Activated B cell treated with CpG ODN at 0.5 μM for 24 hours (primary cell): ENCODE data around the gene GARNL3. TPM values are rescaled to one million over a fixed set of nuclear protein-coding genes. Genes with fewer than 3 reads are reported as not detected.

Experiments
- ATAC-seq: fragments of 200-7000 bp; cut with Tn5 transposase; one replicate; pipeline ENCODE4 v1.10.0; 2021; ENCODE audit warnings: low read depth, mild to moderate bottlenecking, moderate library complexity
- CTCF ChIA-PET: fragments of 350-600 bp; sonication (Branson Sonifier 250); formaldehyde crosslinking; loops from one replicate; lab custom pipeline; 2021; ENCODE audit warnings: antibody characterized with exemption; lab: Charles Lee
- POLR2A ChIA-PET: fragments of 350-600 bp; sonication (Branson Sonifier 250); formaldehyde crosslinking; loops from one replicate; lab custom pipeline; 2021; ENCODE audit warnings: antibody characterized with exemption; lab: Charles Lee
- DNase-seq: peaks from one replicate; pipeline ENCODE4 v3.0.0; 2022
- H3K27ac Mint-ChIP-seq: one replicate; pipeline ENCODE4 v1.8.0; 2020; ENCODE audit warnings: mixed read lengths
- H3K27me3 Mint-ChIP-seq: one replicate; pipeline ENCODE4 v1.8.0; 2021; ENCODE audit warnings: mixed read lengths
- H3K36me3 Mint-ChIP-seq: one replicate; pipeline ENCODE4 v1.8.0; 2021; ENCODE audit warnings: low read depth, mixed read lengths
- H3K4me1 Mint-ChIP-seq: one replicate; pipeline ENCODE4 v1.8.0; 2021; ENCODE audit warnings: mixed read lengths
- H3K4me3 Mint-ChIP-seq: one replicate; pipeline ENCODE4 v1.8.0; 2020; ENCODE audit warnings: mild to moderate bottlenecking, mixed read lengths
- H3K9me3 Mint-ChIP-seq: one replicate; pipeline ENCODE4 v1.8.0; 2020; ENCODE audit warnings: mixed read lengths
- CTCF ChIP-seq: fragments of 200-600 bp; IDR thresholded peaks from one replicate; pipeline ENCODE4 v1.8.0; 2022; ENCODE audit warnings: antibody characterized with exemption, mild to moderate bottlenecking
- intact Hi-C: fragments of 100-400 bp; cut with micrococcal nuclease; formaldehyde crosslinking; loops from one replicate; pipeline ENCODE4 v1.15.1; 2024
- total RNA-seq: library from RNA; stranded (reverse); gene quantifications from 2 replicates; pipeline ENCODE4 v1.2.3, GENCODE V29; 2022

GARNL3 gene
- total RNA-seq, 1 donor from 2014 or later: 10.4 TPM

- Mint-ChIP-seq H3K27ac (no peak overlapping the region), H3K4me1 (no peaks in the 10 kb centered on the region), H3K36me3 (no peaks in the 10 kb centered on the region), H3K4me3 (no peak overlapping the region), H3K9me3 (no peaks in the 10 kb centered on the region), H3K27me3 (no peaks in the 10 kb centered on the region)
- ATAC-seq (no peak), DNase-seq (no peak)
- POLR2A ChIA-PET: no interaction called here
- CTCF ChIA-PET: no interaction called here
- no peak for TF ChIP-seq CTCF
- intact Hi-C loops: no loop called here
Measured at GRCh38 chr9:127253446-127253845, 11.1 kb upstream of the GARNL3 start.

- no peak for TF ChIP-seq CTCF
- Mint-ChIP-seq H3K9me3 (no peaks in the 10 kb centered on the region), H3K27ac (no peak overlapping the region), H3K36me3 (no peaks in the 10 kb centered on the region), H3K4me1 (no peaks in the 10 kb centered on the region), H3K27me3 (no peaks in the 10 kb centered on the region), H3K4me3 (no peak overlapping the region)
- intact Hi-C loops: no loop called here
- ATAC-seq (no peak), DNase-seq (no peak)
- CTCF ChIA-PET: no interaction called here
- POLR2A ChIA-PET: no interaction called here
Measured at GRCh38 chr9:127255692-127256091, 8.9 kb upstream of the GARNL3 start.

- ATAC-seq (no peak), DNase-seq (no peak)
- Mint-ChIP-seq H3K27ac (no peak overlapping the region), H3K9me3 (no peaks in the 10 kb centered on the region), H3K27me3 (no peaks in the 10 kb centered on the region), H3K4me1 (no peaks in the 10 kb centered on the region), H3K36me3 (no peaks in the 10 kb centered on the region), H3K4me3 (no peak overlapping the region)
- TF ChIP-seq CTCF: no peak
- intact Hi-C loops: no loop called here
- ChIA-PET POLR2A (no interaction called here), CTCF (no interaction called here)
Measured at GRCh38 chr9:127256324-127256723, 8.2 kb upstream of the GARNL3 start.

- ChIA-PET CTCF (interaction anchor here (1.0 kb wide), 1 partner anchor 14 kb away, joined by 3 read pairs; no protein-coding TSS in a partner anchor), POLR2A (no interaction called here)
- TF ChIP-seq CTCF: no peak
- intact Hi-C loops: no loop called here
- Mint-ChIP-seq H3K4me1 (no peaks in the 10 kb centered on the region), H3K36me3 (no peaks in the 10 kb centered on the region), H3K9me3 (no peaks in the 10 kb centered on the region), H3K4me3 (no peak overlapping the region), H3K27me3 (no peaks in the 10 kb centered on the region), H3K27ac (no peak overlapping the region)
- no peak for DNase-seq
- no peak for ATAC-seq
Measured at GRCh38 chr9:127258606-127259471, 5.7 kb upstream of the GARNL3 start.

- ChIA-PET POLR2A (no interaction called here), CTCF (no interaction called here)
- H3K27me3 Mint-ChIP-seq: no peaks in the 10 kb centered on the region
- intact Hi-C loops: no loop called here
- H3K27ac Mint-ChIP-seq: no peak overlapping the region
- DNase-seq: no peak
- no peaks in the 10 kb centered on the region for H3K36me3 Mint-ChIP-seq
- no peaks in the 10 kb centered on the region for H3K4me1 Mint-ChIP-seq
- TF ChIP-seq CTCF: no peak
- ATAC-seq: no peak
- no peak overlapping the region for H3K4me3 Mint-ChIP-seq
- H3K9me3 Mint-ChIP-seq: no peaks in the 10 kb centered on the region
Measured at GRCh38 chr9:127262602-127263001, 2.0 kb upstream of the GARNL3 start.
